ENCODE results near the gene POGK. TPM values are rescaled to one million over a fixed set of nuclear protein-coding genes. Genes with fewer than 3 reads are reported as not detected.

Gene POGK
- polyA plus RNA-seq, 3 donors = 10.6 to 13.0 (median 10.9) TPM

DNA sequence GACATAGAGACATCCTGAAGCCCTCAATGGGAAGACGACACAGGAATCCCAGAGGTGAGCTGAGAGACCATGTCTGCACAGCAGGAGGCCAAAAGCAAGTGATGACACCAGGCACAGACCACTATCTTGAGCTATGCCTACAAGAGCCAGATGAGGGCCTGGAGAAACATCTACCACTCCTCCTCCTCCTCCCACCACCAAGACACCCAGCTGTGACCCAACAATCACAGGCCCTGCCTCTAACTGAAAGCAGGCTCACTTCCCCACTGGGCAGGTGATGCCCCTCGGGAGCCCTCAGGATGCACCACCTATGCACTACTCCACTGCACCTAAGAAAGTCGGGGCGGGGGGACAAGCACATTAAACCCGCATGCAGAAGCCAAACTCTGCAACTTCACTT, 20.3 kb downstream of the POGK start:
- TF ChIP-seq, protein P1, sequence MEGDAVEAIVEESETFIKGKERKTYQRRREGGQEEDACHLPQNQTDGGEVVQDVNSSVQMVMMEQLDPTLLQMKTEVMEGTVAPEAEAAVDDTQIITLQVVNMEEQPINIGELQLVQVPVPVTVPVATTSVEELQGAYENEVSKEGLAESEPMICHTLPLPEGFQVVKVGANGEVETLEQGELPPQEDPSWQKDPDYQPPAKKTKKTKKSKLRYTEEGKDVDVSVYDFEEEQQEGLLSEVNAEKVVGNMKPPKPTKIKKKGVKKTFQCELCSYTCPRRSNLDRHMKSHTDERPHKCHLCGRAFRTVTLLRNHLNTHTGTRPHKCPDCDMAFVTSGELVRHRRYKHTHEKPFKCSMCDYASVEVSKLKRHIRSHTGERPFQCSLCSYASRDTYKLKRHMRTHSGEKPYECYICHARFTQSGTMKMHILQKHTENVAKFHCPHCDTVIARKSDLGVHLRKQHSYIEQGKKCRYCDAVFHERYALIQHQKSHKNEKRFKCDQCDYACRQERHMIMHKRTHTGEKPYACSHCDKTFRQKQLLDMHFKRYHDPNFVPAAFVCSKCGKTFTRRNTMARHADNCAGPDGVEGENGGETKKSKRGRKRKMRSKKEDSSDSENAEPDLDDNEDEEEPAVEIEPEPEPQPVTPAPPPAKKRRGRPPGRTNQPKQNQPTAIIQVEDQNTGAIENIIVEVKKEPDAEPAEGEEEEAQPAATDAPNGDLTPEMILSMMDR (IDR thresholded peaks at IDR 0.05) = no peak
- H3K36me3 Mint-ChIP-seq = peaks cover 72 to 88% of the 10 kb centered on the region in 2 donors
- H3K27ac ChIP-seq (ENCODE audit: low read depth in 1 of 2, low read length in 2 of 2) = no peak overlapping the region
- DNase-seq = no peak
- no peaks in the 10 kb centered on the region for H3K27me3 Mint-ChIP-seq (ENCODE audit: low read depth in 3 of 3)
- H3K4me1 ChIP-seq (ENCODE audit: control insufficient read depth in 1 of 2, insufficient read depth in 2 of 2, low read length in 2 of 2) = no peaks in the 10 kb centered on the region
- no peak overlapping the region for H3K4me3 Mint-ChIP-seq
- H3K27ac Mint-ChIP-seq = peak overlapping the region in 3 of 7 donors; percentile 7 to 61 (median 14)
- H3K79me2 ChIP-seq (ENCODE audit: insufficient read depth, low read length) = peaks cover 12% of the 10 kb centered on the region
- intact Hi-C loops (cut with micrococcal nuclease) = no loop called here
- H3K9me3 ChIP-seq (replicated peaks in 1 of 2; ENCODE audit: control insufficient read depth in 1 of 2, insufficient read depth in 1 of 2, low read length in 2 of 2) = no peaks in the 10 kb centered on the region
- H3K4me2 ChIP-seq (replicated peaks; ENCODE audit: extremely low read depth, low read length, poor library complexity, severe bottlenecking) = no peak overlapping the region
- no peaks in the 10 kb centered on the region for H3K9me3 Mint-ChIP-seq
- peaks cover 82 to 100% of the 10 kb centered on the region in 2 donors for H3K36me3 ChIP-seq (replicated peaks in 1 of 2; ENCODE audit: control insufficient read depth in 1 of 2, insufficient read depth in 2 of 2, low read length in 2 of 2)
- H3K9ac ChIP-seq (ENCODE audit: insufficient read depth, low read length, poor library complexity, severe bottlenecking) = no peak overlapping the region
- H2AFZ ChIP-seq (ENCODE audit: insufficient read depth, low read depth, low read length, poor library complexity, severe bottlenecking) = no peak overlapping the region
- WGBS (ENCODE audit: insufficient coverage) = 86% methylated on average over 1 of the region's 5 CpGs
- H3K4me1 Mint-ChIP-seq = no peaks in the 10 kb centered on the region
- H3K27me3 ChIP-seq (ENCODE audit: control insufficient read depth in 2 of 2, insufficient read depth in 2 of 2, low read length in 2 of 2) = no peaks in the 10 kb centered on the region
- no peak overlapping the region for H3K4me3 ChIP-seq (replicated peaks in 1 of 3; ENCODE audit: low read depth in 2 of 3, low read length in 3 of 3)
- H4K20me1 ChIP-seq (ENCODE audit: insufficient read depth, low read length) = peaks cover 29% of the 10 kb centered on the region

DNA sequence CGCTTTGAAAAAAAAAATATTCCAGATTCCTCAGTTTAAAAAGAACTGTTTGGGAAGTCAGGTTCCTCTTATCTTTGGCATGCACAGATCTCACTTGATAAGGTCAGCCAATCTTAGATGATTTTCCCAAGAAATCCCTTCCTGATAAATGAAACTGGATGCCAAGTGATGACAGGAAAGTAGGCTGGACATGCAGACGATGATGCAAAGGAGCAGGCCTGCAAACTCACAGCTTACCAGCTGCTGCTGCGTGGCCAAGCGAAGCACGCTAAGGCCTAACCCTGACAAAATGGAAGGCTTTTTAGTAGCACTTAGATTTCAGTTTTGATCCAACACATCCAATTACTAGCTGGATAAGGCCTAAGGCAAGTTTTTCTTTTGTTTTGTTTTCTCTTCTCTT, 26.7 kb downstream of the POGK start:
- H3K36me3 Mint-ChIP-seq = peaks cover 55 to 68% of the 10 kb centered on the region in 2 donors
- no peak overlapping the region for H3K27ac Mint-ChIP-seq
- H3K27me3 Mint-ChIP-seq (ENCODE audit: low read depth in 3 of 3) = no peaks in the 10 kb centered on the region
- Histone ChIP-seq H3K9me3 (replicated peaks in 1 of 2; ENCODE audit: control insufficient read depth in 1 of 2, insufficient read depth in 1 of 2, low read length in 2 of 2) (no peaks in the 10 kb centered on the region), H2AFZ (ENCODE audit: insufficient read depth, low read depth, low read length, poor library complexity, severe bottlenecking) (no peak overlapping the region), H3K27me3 (ENCODE audit: control insufficient read depth in 2 of 2, insufficient read depth in 2 of 2, low read length in 2 of 2) (no peaks in the 10 kb centered on the region), H3K4me2 (replicated peaks; ENCODE audit: extremely low read depth, low read length, poor library complexity, severe bottlenecking) (no peak overlapping the region), H3K9ac (ENCODE audit: insufficient read depth, low read length, poor library complexity, severe bottlenecking) (no peak overlapping the region), H3K4me3 (replicated peaks in 1 of 3; ENCODE audit: low read depth in 2 of 3, low read length in 3 of 3) (no peak overlapping the region), H3K36me3 (replicated peaks in 1 of 2; ENCODE audit: control insufficient read depth in 1 of 2, insufficient read depth in 2 of 2, low read length in 2 of 2) (peaks cover 55 to 88% of the 10 kb centered on the region in 2 donors), H3K27ac (ENCODE audit: low read depth in 1 of 2, low read length in 2 of 2) (no peak overlapping the region), H3K79me2 (ENCODE audit: insufficient read depth, low read length) (peaks cover 26% of the 10 kb centered on the region), H3K4me1 (ENCODE audit: control insufficient read depth in 1 of 2, insufficient read depth in 2 of 2, low read length in 2 of 2) (no peaks in the 10 kb centered on the region), H4K20me1 (ENCODE audit: insufficient read depth, low read length) (peaks cover 10% of the 10 kb centered on the region)
- peaks cover 5% of the 10 kb centered on the region for H3K4me1 Mint-ChIP-seq
- DNase-seq = no peak
- TF ChIP-seq, protein P1 (IDR thresholded peaks at IDR 0.05) = no peak
- WGBS (ENCODE audit: insufficient coverage) = 95% methylated on average over 4 of the region's 5 CpGs
- intact Hi-C loops (cut with micrococcal nuclease) = no loop called here
- H3K9me3 Mint-ChIP-seq = no peaks in the 10 kb centered on the region
- no peak overlapping the region for H3K4me3 Mint-ChIP-seq

All from CD14-positive monocyte (primary cell).